Measurements from ENCODE around the gene CDKN1C. TPM values are rescaled to one million over a fixed set of nuclear protein-coding genes. Genes with fewer than 3 reads are reported as not detected.

CDKN1C gene
- total RNA-seq, 1 donor from 2014 or later: 34.8 TPM

DNA sequence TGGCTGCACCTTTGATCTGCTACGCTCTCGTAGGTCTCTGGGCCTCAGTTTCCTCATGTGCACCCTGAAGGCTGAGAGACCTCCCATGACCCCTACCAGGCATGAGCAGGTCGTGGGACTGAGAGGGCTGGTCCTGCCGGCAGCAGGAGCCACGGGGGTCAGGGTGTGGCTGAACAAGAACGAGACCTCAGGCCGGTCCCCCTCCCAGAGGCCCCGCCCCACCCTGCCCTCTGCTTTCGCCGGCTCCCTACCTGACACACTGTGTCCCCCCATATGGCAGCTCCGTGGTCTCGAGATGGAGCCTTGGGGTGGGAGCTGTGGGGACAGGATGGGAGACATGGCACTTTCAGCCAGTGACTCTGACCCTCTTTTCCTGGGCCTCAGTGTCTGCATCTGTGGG is 40.6 kb downstream of the CDKN1C start:
- no peaks in the 10 kb centered on the region for H3K36me3 ChIP-seq (ENCODE audit: control insufficient read depth, insufficient read depth, low read length)
- no peak overlapping the region for H3K4me3 ChIP-seq (ENCODE audit: low read depth, low read length)
- TF ChIP-seq, protein P1, sequence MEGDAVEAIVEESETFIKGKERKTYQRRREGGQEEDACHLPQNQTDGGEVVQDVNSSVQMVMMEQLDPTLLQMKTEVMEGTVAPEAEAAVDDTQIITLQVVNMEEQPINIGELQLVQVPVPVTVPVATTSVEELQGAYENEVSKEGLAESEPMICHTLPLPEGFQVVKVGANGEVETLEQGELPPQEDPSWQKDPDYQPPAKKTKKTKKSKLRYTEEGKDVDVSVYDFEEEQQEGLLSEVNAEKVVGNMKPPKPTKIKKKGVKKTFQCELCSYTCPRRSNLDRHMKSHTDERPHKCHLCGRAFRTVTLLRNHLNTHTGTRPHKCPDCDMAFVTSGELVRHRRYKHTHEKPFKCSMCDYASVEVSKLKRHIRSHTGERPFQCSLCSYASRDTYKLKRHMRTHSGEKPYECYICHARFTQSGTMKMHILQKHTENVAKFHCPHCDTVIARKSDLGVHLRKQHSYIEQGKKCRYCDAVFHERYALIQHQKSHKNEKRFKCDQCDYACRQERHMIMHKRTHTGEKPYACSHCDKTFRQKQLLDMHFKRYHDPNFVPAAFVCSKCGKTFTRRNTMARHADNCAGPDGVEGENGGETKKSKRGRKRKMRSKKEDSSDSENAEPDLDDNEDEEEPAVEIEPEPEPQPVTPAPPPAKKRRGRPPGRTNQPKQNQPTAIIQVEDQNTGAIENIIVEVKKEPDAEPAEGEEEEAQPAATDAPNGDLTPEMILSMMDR (IDR thresholded peaks at IDR 0.05; ENCODE audit: insufficient read depth, low read length, poor library complexity, severe bottlenecking): no peak
- DNase-seq (ENCODE audit: low read depth): no peak
- H3K27me3 ChIP-seq (ENCODE audit: control insufficient read depth, insufficient read depth, low read length): peaks cover 17% of the 10 kb centered on the region

DNA sequence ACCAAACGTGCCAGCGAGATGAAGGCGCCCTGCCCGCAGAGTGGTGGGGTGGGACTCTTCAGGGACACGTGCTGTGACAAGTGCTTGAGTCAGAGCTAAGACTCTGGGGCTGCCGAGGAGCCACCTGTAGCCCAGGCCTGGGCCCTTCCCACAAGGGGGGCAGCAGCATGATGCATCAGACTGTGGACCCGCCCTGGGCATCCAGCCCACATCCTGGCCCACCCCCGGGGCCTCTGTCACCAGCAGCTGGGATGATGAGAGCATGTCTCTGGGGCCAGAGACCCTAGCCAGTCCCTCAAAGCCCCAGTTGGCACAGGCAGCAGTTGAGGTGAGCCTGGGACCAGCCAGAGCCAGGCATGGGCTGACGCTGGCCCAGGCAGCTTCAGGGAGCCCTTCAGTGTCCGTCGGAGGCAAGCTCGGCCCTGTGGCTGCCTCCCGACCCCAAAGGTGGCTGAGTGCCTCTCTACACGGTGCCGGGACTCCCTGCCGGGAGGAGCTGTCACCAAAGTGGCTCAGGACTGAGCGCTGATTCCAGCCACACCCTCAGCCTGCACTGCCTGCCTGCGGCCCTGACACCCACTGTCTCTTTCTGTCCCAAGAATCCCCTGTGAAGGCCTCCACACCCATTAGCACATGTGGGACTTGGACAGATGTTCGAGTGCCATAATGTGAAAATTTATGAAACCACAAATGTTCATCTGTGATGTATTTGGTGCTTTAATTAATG is 41.3 kb downstream of the CDKN1C start:
- DNase-seq (ENCODE audit: low read depth): no peak
- no peak overlapping the region for H3K4me3 ChIP-seq (ENCODE audit: low read depth, low read length)
- no peaks in the 10 kb centered on the region for H3K36me3 ChIP-seq (ENCODE audit: control insufficient read depth, insufficient read depth, low read length)
- TF ChIP-seq, protein P1 (IDR thresholded peaks at IDR 0.05; ENCODE audit: insufficient read depth, low read length, poor library complexity, severe bottlenecking): no peak
- peaks cover 13% of the 10 kb centered on the region for H3K27me3 ChIP-seq (ENCODE audit: control insufficient read depth, insufficient read depth, low read length)

DNA sequence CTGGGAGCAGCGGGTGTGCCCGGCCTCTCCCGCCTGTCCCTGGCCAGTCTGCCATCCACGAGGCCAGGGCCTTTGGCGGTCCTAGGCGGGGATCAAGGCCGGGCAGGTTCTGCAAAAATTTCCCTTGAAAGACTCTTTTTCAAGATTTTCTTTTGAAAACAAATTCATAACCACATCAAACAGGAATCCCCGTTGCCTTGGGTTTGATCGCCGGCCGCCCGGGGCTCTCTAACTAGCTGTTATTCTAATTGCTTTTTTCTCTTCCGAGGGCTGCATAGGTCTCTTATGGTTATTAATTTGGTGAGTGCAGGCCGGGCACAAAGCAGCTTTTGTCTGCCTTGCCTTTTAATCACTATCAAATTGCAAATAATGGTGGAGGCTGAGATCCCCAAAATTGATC is 42.0 kb downstream of the CDKN1C start:
- no peak for DNase-seq (ENCODE audit: low read depth)
- H3K4me3 ChIP-seq (ENCODE audit: low read depth, low read length): no peak overlapping the region
- TF ChIP-seq, protein P1 (IDR thresholded peaks at IDR 0.05; ENCODE audit: insufficient read depth, low read length, poor library complexity, severe bottlenecking): no peak
- H3K36me3 ChIP-seq (ENCODE audit: control insufficient read depth, insufficient read depth, low read length): no peaks in the 10 kb centered on the region
- H3K27me3 ChIP-seq (ENCODE audit: control insufficient read depth, insufficient read depth, low read length): peaks cover 14% of the 10 kb centered on the region

- DNase-seq (ENCODE audit: low read depth): no peak
Measured at GRCh38 chr11:2842876-2843275, 42.7 kb downstream of the CDKN1C start.

DNA sequence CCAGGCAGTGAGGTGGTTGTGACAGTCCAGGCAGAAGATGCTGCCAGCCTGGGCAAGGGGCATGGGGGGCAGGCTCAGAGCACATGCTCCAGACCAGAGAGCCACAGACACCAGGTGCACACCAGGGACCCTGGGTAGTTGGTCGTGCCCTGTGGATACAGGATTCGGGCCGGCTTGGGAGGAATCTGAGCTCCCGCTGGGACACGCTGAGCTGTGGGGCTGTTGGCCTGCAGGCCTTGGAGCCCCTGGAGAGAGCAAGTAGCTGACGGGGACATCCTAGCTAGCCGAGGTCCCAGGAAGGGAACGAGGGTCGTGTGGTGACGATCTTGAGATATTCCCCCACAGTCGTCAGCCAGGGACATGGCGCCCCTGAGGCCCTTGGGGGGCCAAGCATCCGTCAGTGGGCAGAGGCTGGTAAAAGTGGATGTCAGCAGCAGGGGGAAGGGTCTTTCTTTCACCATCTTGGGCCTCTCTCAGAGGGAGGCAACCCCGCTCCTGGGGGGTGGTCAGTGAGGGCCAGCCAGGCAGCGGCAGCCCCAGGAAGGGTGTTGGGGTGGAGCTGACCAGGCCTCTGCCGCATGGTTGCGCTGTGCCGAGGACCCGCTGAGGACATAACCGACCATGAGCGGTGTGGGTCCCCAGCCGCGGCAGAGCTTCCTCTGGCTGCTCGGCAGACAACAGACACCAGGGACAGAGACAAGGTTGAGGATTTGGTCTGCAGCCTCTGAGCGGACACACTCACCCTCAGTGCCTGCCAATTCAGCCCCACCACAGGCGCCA is 44.0 kb downstream of the CDKN1C start:
- Histone ChIP-seq H3K4me3 (ENCODE audit: low read depth, low read length) (no peak overlapping the region), H3K36me3 (ENCODE audit: control insufficient read depth, insufficient read depth, low read length) (no peaks in the 10 kb centered on the region), H3K27me3 (ENCODE audit: control insufficient read depth, insufficient read depth, low read length) (peaks cover 19% of the 10 kb centered on the region)
- TF ChIP-seq, protein P1 (IDR thresholded peaks at IDR 0.05; ENCODE audit: insufficient read depth, low read length, poor library complexity, severe bottlenecking): no peak
- no peak for DNase-seq (ENCODE audit: low read depth)

More at GRCh38 chr11:2842876-2843275, 42.7 kb downstream of the CDKN1C start:
- Histone ChIP-seq H3K36me3 (ENCODE audit: control insufficient read depth, insufficient read depth, low read length) (no peaks in the 10 kb centered on the region), H3K27me3 (ENCODE audit: control insufficient read depth, insufficient read depth, low read length) (peaks cover 15% of the 10 kb centered on the region), H3K4me3 (ENCODE audit: low read depth, low read length) (no peak overlapping the region)
- TF ChIP-seq, protein P1 (IDR thresholded peaks at IDR 0.05; ENCODE audit: insufficient read depth, low read length, poor library complexity, severe bottlenecking): no peak

Data from kidney epithelial cell (primary cell).